Central memory CD4-positive, alpha-beta T cell (primary cell): ENCODE results near the gene DDTL.
"Not testable (repeated sequence)": the region's sequence is repeated elsewhere in the genome, so short reads cannot be mapped to it uniquely, and the experiment has no call there.

ENCODE experiments used
- DNase-seq: peaks from one replicate; pipeline ENCODE4 v3.0.0; 2022

The DDTL gene

GRCh38 chr22:23970816-23971486 lies 4.3 kb downstream of the DDTL start:
- DNase-seq, result no peak

- not testable (repeated sequence) for DNase-seq
These were observed 5.2 kb downstream of the DDTL start for GRCh38 chr22:23971927-23972326.

GRCh38 chr22:23974345-23974744 lies 7.7 kb downstream of the DDTL start, which contains the start of gene DDT:
Gene DDT (minus strand): TSS chr22:23974441. CDS start chr22:23974414, 27 bp downstream.
- DNase-seq, result not testable (repeated sequence)

GRCh38 chr22:23974836-23975352 lies 8.2 kb downstream of the DDTL start:
- DNase-seq, result not testable (repeated sequence)

DNA sequence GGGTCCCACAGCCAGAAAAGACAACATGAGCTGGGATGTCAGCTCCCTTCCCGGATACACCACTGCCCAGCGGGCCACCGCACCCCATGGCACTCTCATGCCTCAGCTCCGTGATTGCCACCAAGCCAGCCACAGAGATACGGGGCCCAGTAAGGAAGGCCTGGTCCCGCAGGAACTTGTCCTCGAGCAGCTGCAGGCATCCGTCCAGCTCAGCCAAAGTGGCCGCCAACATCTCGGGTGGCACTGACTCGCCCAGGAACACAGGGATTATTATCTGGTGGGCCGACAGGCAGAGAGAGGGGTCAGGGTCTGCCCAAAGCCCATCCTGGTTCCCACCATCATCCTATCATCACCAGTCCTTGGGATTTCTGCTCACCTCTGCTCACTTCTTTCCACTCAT lies 10.6 kb downstream of the DDTL start:
- DNase-seq, result not testable (repeated sequence)

GRCh38 chr22:23979557-23980240 lies 13.0 kb downstream of the DDTL start, which contains the start of gene GSTT2:
Gene GSTT2 (plus strand): TSS chr22:23980134.
- not testable (repeated sequence) for DNase-seq

DNA sequence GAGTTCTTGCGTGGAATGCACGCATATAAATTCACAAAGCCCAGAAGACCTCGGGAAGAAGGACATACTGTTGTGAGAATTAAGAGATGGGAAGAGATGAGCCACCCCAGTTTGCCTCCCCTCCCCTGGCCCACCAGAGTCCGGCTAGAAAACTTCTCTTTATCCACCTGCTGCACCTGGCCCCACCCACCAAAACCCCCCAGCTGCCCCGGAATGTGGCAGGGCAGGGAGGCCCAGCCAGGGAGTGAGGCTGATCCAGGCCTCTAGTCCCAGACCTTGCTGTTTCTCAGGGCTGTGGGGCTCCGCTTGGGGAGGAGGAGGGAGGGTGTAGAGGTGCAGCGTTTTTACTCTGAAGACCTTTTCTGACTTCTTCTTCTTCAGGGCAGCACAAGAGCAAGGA lies 13.9 kb downstream of the DDTL start:
- DNase-seq, result not testable (repeated sequence)

GRCh38 chr22:23984430-23984829 lies 17.7 kb downstream of the DDTL start:
- no peak for DNase-seq

GRCh38 chr22:23986089-23986488 lies 19.4 kb downstream of the DDTL start:
- not testable (repeated sequence) for DNase-seq

DNA sequence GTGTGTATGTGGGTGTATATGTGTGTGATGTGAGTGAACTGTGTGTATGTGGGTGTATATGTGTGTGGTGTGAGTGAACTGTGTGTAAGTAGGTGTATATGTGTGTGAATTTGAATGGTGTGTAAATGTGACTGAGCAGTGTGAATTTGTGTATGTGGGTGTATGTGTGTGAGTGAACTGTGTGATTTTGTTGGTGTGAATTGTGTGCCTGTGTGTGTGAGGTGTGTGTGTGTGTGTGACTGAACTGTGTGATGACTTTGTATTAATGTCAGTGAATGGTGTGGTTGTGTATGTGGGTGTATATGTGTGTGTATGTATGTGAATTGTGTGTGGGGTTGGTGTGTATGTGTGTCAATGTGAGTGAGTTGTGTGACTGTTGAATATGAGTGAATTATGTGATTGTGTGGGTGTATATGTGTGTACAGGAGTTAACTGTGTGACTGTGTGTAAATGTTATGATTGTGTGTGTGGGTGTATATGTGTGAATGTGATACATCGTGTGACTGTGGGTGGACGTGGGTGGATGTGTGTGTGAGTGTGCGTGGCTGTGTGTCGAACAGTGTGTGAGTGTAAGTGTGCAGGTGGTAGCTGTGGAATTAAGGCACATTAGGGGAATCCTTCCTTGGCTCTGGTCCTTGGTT lies 20.0 kb downstream of the DDTL start:
- DNase-seq, result not testable (repeated sequence)

GRCh38 chr22:23989583-23990244 lies 23.0 kb downstream of the DDTL start:
- DNase-seq, result not testable (repeated sequence)

- not testable (repeated sequence) for DNase-seq
These were observed 26.4 kb downstream of the DDTL start for GRCh38 chr22:23993080-23993479.

DNA sequence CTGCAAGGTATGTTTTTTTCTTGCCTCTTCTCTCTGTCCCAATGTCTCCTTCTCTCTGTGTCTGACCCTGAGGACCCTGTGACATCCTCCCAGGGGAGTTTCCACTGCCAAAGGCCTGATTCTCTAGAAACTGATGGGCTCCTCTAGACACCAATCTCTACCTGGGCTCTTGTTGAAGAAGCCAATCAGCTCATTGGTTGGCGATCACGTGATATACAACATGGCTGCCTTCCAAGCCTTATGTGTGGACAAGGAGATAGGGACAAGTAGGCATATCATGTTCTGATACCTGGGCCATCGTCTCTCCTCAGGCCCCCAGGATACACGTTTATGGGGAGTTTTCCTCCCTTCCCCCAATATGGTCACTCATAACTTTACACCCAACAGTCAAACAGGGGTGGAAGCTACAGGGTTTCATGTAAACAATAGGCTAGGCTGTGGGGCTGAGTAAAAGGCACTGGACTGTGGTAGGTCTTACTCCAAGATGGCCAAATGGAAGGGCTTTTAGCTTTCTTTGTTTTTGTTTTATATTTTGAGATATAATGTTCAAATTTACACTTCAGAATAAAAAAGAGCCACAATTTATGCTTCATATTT lies 27.0 kb downstream of the DDTL start:
- DNase-seq, result not testable (repeated sequence)

DNA sequence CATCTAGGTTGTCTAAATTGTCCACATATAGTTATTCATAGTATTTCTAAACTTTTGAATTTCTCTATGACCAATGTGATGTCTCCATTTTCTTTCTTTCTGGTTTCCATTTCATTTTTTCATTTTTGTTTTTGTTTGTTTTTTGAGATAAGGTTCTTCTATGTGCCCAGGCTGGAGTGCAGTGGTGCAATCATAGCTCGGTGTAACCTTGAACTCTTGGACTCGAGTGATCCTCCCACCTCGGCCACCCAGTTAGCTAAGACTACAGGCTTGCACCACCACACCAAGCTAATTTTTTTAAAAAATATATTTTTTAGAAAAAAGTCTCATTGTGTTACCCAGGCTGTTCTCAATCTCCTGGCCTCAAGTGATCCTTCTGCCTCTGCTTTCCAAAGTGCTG lies 30.4 kb downstream of the DDTL start:
- no peak for DNase-seq

DNA sequence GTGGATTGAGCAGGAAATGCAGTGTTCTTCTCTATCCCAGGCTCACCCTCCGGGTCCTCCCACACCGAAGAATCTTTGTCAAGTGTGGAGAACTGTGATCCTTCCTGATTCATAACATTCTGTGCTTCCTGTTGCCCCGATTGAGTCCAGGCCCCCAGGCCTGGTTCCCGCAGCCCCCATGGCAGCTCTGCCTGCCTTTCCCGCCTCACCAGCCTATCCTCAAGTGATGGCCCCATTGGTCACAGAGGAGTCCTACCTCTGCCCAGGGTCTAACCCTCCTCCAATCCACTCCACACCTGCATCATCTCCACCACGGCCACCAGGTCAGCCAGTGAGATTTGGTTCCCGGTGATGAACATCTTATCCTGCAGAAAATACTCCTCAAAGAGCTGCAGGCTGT lies 33.1 kb downstream of the DDTL start:
- not testable (repeated sequence) for DNase-seq

DNA sequence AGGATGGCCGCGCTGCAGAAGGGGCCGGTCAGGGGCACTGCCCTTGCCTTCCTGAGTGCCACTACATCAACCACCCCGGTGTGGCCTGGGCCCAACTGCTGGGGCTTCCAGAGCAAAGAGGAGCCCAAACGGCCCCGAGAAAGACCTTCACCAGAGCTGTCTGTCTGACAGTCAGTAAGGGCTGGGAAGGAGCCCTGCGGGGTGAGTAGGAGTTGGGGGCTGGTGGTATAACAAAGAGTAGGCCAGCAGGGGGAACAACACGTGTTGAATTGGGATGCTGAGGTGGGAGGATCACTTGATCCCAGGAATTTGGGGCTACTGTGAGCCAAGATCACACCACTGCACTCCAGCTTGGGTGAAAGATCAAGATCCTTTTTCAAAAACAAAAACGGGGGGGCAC lies 34.6 kb downstream of the DDTL start:
- no peak for DNase-seq

DNA sequence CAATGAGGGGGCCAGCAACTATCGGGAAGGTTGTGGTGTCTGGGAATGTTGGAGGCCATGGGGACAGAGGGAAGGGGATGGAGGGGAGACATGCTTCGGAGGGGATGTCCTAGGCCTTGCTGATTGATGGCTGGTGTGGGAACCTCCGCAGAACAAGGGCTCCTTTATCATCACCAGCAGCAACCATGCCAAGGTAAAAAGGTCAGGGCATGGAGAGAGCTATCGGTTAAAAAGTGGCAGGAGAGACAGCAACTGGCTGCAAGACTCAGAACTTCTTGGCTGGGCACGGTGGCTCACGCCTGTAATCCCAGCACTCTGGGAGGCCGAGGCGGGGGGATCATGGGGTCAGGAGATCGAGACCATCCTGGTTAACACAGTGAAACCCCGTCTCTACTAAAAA lies 35.6 kb downstream of the DDTL start:
- DNase-seq, result no peak

- DNase-seq, result no peak
These were observed 36.2 kb downstream of the DDTL start for GRCh38 chr22:24002851-24003250.

GRCh38 chr22:24003887-24004286 lies 37.2 kb downstream of the DDTL start:
- DNase-seq, result no peak

- no peak for DNase-seq
These were observed 38.5 kb downstream of the DDTL start, which contains the start of gene GSTT4 for GRCh38 chr22:24005201-24005600. Gene GSTT4 (minus strand): TSS chr22:24005453. CDS start chr22:24005356, 97 bp downstream.

GRCh38 chr22:24006207-24006913 lies 39.7 kb downstream of the DDTL start:
- DNase-seq, result no peak

DNA sequence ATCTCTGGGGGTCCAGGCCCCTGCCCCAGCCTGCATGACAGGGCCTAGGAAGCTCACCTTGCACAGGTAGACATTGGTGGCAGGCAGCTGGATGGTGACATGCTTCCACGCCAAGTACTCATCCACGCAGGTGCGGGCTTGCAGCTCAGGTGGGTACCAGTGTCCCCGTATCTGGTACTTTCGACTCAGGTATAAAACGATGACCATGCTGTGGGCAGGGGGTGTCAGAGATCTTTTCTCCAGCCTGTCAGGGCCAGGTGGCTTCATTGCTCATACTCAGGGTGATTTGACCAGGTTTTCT lies 40.2 kb downstream of the DDTL start:
- DNase-seq, result no peak
